Aorta (tissue), 5 donors: Measurements from ENCODE around the gene ZFYVE27. TPM values are rescaled to one million over a fixed set of nuclear protein-coding genes. Genes with fewer than 3 reads are reported as not detected.

ENCODE experiments used
- ATAC-seq: fragments of 200-7000 bp; cut with Tn5 transposase; one replicate; pipeline ENCODE4 v1.9.1; 2022; ENCODE audit warnings: moderate library complexity; ENCODE audit not compliant: low FRiP score
- DNase-seq, 2 donors: peaks; one replicate each; pipeline ENCODE4 v3.0.0-alpha.2; 2020
- H3K27ac ChIP-seq, 2 donors: one replicate each; pipeline ENCODE4 v1.5.1; 2013; ENCODE audit warnings: low read length in 2 of 2, mild to moderate bottlenecking in 2 of 2, moderate library complexity in 2 of 2, control low read depth in 1 of 2, inconsistent platforms in 1 of 2, low read depth in 1 of 2
- H3K27me3 ChIP-seq, 2 donors: one replicate each; pipeline ENCODE4 v1.6.1; 2013; ENCODE audit warnings: control low read depth in 1 of 2, low read length in 1 of 2, mild to moderate bottlenecking in 1 of 2, moderate library complexity in 1 of 2; ENCODE audit not compliant: insufficient read depth in 2 of 2, control insufficient read depth in 1 of 2
- H3K36me3 ChIP-seq, 2 donors: one replicate each; pipeline ENCODE4 v1.6.1; 2013; ENCODE audit warnings: control low read depth in 1 of 2, low read length in 1 of 2, mild to moderate bottlenecking in 1 of 2; ENCODE audit not compliant: insufficient read depth in 2 of 2, control insufficient read depth in 1 of 2
- H3K4me1 ChIP-seq, 2 donors: one replicate each; pipeline ENCODE4 v1.6.1; 2013; ENCODE audit warnings: low read length in 2 of 2, control low read depth in 1 of 2, mild to moderate bottlenecking in 1 of 2, moderate library complexity in 1 of 2; ENCODE audit not compliant: insufficient read depth in 2 of 2, control insufficient read depth in 1 of 2
- H3K4me3 ChIP-seq, 2 donors: one replicate each; pipeline ENCODE4 v1.5.1; 2013; ENCODE audit warnings: low read length in 2 of 2, control low read depth in 1 of 2, mild to moderate bottlenecking in 1 of 2
- H3K9me3 ChIP-seq: one replicate; pipeline ENCODE4 v1.6.1; 2013; ENCODE audit warnings: mild to moderate bottlenecking, low read length; ENCODE audit not compliant: control insufficient read depth
- WGBS, 2 donors: extraction: QIAGEN DNeasy Blood & Tissue Kit; methylation state at CpG; one replicate each; pipeline ENCODE4 v1.1.7; 2013; 5-methylcytosine and 5-hydroxymethylcytosine counted together
- intact Hi-C, 2 donors: fragments of 100-400 bp; cut with DNase I; formaldehyde crosslinking; loops; one replicate each; pipeline versions ENCODE4 v1.14.2 to v1.15.0; 2022
- polyA plus RNA-seq, 2 donors: library from polyadenylated mRNA; stranded (reverse); fragments of 200-250 nt; gene quantifications; one replicate each; pipeline ENCODE4 v1.2.3, GENCODE V29; 2013
- total RNA-seq, 2 donors: library from RNA; stranded (reverse); fragmentation: NEBNext Ultra II Directional; extraction: Animal tissue kit (Norgen Biotek cat#: 25700); gene quantifications; one replicate each; pipeline ENCODE4 v1.2.1, GENCODE V29; 2021
- donor health status: healthy with polysubstance abuse.
- donor health status: Bipolar disorder and iron deficiency.
- donor health status: DM: no; HTN: no; CAD: no.
- donor health status: DM: no; HTN: no; CAD: no.
- donor health status: DM: yes; HTN: yes; CAD: no.

Gene ZFYVE27
- total and polyA plus RNA-seq, 4 donors, result 6.1 to 33.2 (median 23.8) TPM

DNA sequence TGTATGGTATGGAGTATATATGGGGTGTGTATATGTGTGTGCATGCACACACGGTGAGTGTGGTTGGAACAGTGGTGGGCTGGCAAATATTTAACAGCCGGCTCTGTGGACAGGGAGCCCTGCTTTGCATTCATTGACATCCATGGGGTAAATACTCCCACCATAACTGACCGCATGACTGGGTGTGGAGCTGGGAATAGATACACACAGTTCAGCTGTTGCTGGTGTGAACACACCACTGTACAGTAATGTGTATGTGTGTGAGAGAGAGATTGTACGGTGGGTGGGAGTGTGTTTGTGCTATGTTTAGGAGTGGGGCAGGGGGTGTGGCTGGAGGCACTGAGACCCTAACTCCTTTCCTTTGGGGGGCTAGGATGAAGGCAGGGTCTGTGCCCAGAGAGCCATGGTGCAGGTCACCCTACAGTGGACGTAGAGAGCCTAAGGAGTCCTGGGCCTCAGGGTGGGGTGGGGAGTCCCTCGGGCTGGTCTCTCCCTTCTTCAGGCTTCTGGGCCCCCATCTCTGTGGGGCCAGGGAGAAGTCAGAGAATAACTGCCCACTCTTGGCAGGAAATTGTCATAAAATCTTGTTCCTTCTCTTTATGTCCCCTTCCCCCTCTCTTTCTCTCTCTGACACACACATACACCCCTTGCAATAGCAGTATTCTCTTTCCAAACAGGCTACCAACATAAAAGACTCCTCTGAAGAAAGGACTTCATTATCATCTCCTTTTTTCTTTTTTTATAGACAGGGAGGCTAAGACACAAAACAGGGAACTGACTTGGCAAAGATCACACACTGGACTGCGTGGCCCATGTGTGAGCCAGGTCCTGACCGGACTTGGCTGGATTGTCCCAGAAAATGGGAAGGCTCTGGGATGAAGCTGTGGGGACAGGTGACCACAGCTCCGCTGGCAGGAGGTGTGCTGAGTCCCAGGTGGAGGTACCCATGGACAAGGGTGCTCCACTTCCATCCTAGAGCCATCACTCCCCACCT lies 31.7 kb downstream of the ZFYVE27 start:
- DNase-seq (no peak), ATAC-seq (no peak)
- Histone ChIP-seq H3K27ac (no peak overlapping the region), H3K4me1 (no peaks in the 10 kb centered on the region), H3K4me3 (no peak overlapping the region), H3K27me3 (no peaks in the 10 kb centered on the region), H3K9me3 (no peaks in the 10 kb centered on the region), H3K36me3 (no peaks in the 10 kb centered on the region)
- intact Hi-C loops, result no loop called here
- 87% methylated on average over 9 of the region's 9 CpGs for WGBS, 2 donors

DNA sequence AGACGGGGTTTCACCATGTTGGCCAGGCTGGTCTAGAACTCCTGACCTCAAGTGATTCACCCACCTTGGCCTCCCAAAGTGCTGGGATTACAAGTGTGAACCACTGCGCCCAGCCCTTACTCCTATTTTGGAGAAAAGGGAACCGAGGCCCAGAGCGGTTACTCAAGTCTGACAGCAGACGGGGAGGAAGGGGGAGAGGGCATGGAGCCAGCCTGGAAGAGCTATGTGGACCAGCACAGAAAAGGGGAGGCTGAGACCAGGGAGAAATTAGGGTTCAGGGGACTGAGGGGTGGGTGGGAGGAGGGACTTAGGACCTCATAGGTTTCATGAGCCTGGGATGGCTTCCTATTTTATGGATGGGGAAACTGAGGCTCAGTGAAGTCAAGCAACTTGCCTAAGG lies 33.3 kb downstream of the ZFYVE27 start:
- 68 to 74% methylated on average over 5 of the region's 5 CpGs for WGBS, 2 donors

DNA sequence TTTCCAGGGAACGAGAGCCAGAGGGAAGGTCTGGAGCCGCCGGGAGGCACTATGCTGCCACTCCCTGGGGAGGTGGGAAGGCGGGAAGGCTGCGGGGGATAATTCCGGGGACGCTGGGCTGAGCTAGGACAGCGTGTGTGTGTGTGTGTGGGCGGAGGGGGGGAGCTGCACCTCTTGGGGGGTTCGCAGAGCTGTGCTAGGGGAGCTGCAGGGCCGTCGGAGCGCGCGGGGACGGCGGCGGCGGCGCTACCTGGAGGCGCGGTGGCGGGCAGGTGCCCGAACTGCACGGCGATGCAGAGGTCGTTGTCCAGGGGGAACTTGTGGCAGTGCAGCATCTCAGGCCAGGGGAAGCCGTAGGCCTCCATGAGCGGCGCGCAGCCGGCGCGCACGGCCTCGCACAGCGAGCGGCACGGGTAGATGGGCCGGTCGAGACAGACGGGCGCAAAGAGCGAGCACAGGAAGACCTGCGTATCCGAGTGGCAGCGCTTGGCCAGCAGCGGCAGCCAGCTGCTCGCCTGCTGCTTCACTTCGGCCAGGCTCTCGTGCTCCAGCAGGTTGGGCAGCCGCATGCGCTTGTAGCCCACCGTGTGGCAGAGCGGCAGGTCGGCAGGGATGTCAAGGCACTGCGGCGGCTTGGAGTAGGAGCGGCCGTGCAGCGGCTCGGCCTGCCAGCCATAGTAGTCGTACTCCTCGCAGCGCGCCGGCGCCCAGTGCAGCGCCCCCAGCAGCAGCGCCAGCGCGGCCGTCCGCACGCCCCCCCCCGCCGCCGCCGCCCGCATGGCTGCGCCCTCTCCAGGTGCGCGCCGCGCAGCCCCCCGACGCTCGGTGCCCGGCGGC lies 34.3 kb downstream of the ZFYVE27 start:
- no peak overlapping the region for H3K4me3 ChIP-seq
- H3K4me1 ChIP-seq, result no peaks in the 10 kb centered on the region
- WGBS, 2 donors, result 0 to 1% methylated on average over 64 to 90 of the region's 90 CpGs
- no peak overlapping the region for H3K27ac ChIP-seq
- H3K27me3 ChIP-seq, result no peaks in the 10 kb centered on the region
- ATAC-seq, result no peak
- no peaks in the 10 kb centered on the region for H3K36me3 ChIP-seq
- no peaks in the 10 kb centered on the region for H3K9me3 ChIP-seq
- intact Hi-C loops, result no loop called here
- no peak for DNase-seq

More for the DNA sequence above, 33.3 kb downstream of the ZFYVE27 start:
- DNase-seq (no peak), ATAC-seq (no peak)
- intact Hi-C loops, result no loop called here
- Histone ChIP-seq H3K9me3 (no peaks in the 10 kb centered on the region), H3K27me3 (no peaks in the 10 kb centered on the region), H3K4me1 (no peaks in the 10 kb centered on the region), H3K4me3 (no peak overlapping the region), H3K27ac (no peak overlapping the region), H3K36me3 (no peaks in the 10 kb centered on the region)

DNA sequence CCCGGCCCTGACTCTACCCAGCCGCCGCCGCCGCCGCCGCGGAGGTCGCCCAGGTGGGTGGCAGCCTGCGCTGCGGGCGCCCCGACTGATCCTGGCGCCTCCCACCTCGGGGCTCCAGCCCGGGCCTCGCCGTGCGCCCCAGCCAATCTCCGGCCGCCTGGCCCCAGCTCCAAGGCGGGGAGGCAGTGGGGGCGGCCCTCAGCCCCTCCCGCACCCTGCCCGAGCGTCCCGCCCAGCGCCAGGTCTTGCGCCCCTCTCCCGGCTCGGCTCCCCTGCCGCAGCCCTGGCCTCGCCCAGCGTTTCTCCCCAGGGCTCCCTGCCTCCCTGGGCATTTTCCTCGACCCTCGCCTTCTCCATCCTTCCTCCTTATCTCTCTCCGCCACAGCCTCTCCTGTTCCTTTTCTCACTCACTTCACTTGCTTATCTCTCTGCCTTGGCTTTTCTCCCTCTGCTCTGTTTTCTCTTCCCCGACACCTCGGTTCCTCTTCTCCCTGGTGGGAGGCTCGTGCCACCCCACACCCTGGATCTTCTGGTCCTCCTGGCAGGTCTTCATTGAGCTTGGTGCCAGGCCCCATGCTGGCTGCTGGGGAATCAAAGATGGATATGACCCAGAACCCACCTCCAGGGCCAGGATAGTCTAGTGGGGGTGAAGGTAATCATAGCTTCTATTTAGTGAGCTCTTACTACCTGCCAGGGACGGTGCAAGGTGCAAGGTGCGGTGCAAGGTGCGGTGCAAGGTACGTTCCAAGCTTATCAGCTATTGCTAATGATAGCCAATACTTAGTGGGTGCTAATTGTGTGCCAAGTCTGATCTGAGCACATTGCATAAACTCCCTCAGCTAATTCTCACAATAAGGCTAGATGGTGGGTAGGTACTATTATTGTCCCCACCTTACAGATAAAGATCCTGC lies 35.2 kb downstream of the ZFYVE27 start, which contains the start of gene SFRP5:
Gene SFRP5 (minus strand): TSS at position 87 of the 911 bp plus-strand sequence. CDS start 166 bp downstream, outside the sequence.
- Histone ChIP-seq H3K4me1 (no peaks in the 10 kb centered on the region), H3K27me3 (no peaks in the 10 kb centered on the region), H3K36me3 (no peaks in the 10 kb centered on the region), H3K4me3 (no peak within 1 kb of the TSS), H3K27ac (no peak within 1 kb of the TSS), H3K9me3 (no peaks in the 10 kb centered on the region)
- intact Hi-C loops, result no loop called here
- DNase-seq (no peak), ATAC-seq (no peak)
- 13 to 23% methylated on average over 25 to 44 of the region's 44 CpGs for WGBS, 2 donors

DNA sequence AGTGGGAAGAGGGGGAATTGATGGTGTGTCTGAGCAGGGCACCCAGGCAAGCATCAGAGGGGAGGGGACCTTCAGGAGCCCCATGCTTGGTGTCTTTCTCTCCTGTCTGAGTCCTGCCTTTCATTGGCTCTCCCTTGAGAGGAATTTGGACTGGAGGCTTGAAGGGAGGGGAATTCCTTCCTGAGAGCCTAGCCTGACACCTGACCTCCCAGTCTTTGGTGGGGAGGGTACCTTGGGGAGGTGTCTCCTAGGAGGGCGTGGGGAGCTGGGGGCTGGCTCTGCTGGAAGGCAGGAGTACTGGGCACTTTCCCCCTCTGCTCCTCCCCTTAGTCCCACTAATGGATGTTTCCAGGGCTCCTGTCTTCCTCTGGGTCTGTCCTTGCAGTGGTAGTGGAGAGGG lies 36.2 kb downstream of the ZFYVE27 start:
- no peak overlapping the region for H3K4me3 ChIP-seq
- DNase-seq (no peak), ATAC-seq (no peak)
- H3K27ac ChIP-seq, result no peak overlapping the region
- no peaks in the 10 kb centered on the region for H3K4me1 ChIP-seq
- H3K9me3 ChIP-seq, result no peaks in the 10 kb centered on the region
- no peaks in the 10 kb centered on the region for H3K36me3 ChIP-seq
- H3K27me3 ChIP-seq, result no peaks in the 10 kb centered on the region
- 73 to 81% methylated on average over 1 of the region's 1 CpG for WGBS, 2 donors
- intact Hi-C loops, result no loop called here

DNA sequence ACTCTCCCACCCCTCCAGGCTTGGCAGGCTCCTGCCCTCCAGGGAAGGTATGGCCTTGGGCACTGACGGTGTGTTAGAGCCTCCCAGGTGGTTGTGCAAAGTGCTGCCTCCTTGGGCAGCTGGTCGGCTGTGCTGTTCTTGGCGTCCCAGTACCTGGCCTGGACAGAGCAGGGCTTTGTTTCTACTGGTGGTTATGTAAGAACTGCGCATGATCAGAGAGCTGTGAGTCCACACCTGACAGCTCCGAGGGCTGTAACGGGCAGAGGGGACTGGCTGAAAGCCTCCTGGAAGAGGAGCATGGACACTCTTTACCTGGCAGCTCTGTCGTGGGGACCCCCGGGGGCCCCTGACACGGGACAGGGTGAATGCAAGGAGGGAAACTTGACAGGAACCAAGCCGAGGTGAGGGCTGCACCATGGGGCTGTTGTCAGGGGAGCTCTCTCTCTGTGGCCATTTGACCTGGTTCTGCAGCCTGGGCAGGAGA lies 37.9 kb downstream of the ZFYVE27 start:
- WGBS, 2 donors, result 67 to 74% methylated on average over 10 of the region's 10 CpGs
- no peak for DNase-seq
- no peaks in the 10 kb centered on the region for H3K36me3 ChIP-seq
- no peak overlapping the region for H3K4me3 ChIP-seq
- no peaks in the 10 kb centered on the region for H3K9me3 ChIP-seq
- ATAC-seq, result peak; percentile 23
- H3K27me3 ChIP-seq, result no peaks in the 10 kb centered on the region
- intact Hi-C loops, result no loop called here
- H3K4me1 ChIP-seq, result no peaks in the 10 kb centered on the region
- H3K27ac ChIP-seq, result no peak overlapping the region

DNA sequence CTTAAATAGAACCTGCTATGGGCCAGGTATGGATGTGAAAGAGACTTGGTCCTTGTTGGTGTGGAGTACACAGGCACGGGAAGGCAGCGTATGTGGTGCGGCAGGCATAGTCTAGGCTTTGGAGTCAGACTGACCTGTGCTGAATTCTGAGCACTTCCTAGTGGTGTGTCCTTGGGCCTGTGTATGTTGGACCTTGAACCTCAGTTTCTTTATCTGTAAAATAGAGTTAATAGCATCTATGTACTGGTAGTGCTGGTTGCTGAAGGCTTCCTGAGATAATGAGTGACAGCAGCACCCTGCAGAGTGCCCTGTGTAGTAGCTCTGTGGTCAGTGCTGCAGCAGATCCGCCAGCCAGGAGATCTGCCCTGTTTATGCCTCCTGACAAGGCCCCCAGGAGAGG lies 40.2 kb downstream of the ZFYVE27 start:
- no peak overlapping the region for H3K27ac ChIP-seq
- H3K36me3 ChIP-seq, result no peaks in the 10 kb centered on the region
- no peak for ATAC-seq
- intact Hi-C loops, result no loop called here
- WGBS, 2 donors, result 90 to 96% methylated on average over 4 of the region's 4 CpGs
- DNase-seq, result no peak
- H3K4me3 ChIP-seq, result no peak overlapping the region
- H3K27me3 ChIP-seq, result no peaks in the 10 kb centered on the region
- no peaks in the 10 kb centered on the region for H3K4me1 ChIP-seq
- no peaks in the 10 kb centered on the region for H3K9me3 ChIP-seq
